ENCODE results near the gene IFNGR2. TPM values are rescaled to one million over a fixed set of nuclear protein-coding genes. Genes with fewer than 3 reads are reported as not detected.
"Not testable (repeated sequence)": the region's sequence is repeated elsewhere in the genome, so short reads cannot be mapped to it uniquely, and the experiment has no call there.

The IFNGR2 gene
- total and polyA plus RNA-seq, 7 donors = 11.7 to 42.9 (median 24.7) TPM

- H3K27ac ChIP-seq = no peak overlapping the region
- H3K36me3 ChIP-seq (ENCODE audit: insufficient read depth in 1 of 2, low read depth in 1 of 2) = peaks cover 0 to 31% of the 10 kb centered on the region in 2 donors
- 82 to 91% (median 84%) methylated on average over 8 of the region's 8 CpGs for WGBS, 3 donors
- ATAC-seq = no peak
- no peak overlapping the region for H3K4me3 ChIP-seq
- intact Hi-C loops (cut with DNase I) = no loop called here
- no peaks in the 10 kb centered on the region for H3K9me3 ChIP-seq
- H3K27me3 ChIP-seq (ENCODE audit: insufficient read depth in 3 of 3, low read length in 2 of 3) = no peaks in the 10 kb centered on the region
- DNase-seq = no peak
- TF ChIP-seq CTCF (IDR thresholded peaks at IDR 0.05) = no peak
- no peaks in the 10 kb centered on the region for H3K4me1 ChIP-seq
Observed at GRCh38 chr21:33411949-33412430, 8.8 kb downstream of the IFNGR2 start.

DNA sequence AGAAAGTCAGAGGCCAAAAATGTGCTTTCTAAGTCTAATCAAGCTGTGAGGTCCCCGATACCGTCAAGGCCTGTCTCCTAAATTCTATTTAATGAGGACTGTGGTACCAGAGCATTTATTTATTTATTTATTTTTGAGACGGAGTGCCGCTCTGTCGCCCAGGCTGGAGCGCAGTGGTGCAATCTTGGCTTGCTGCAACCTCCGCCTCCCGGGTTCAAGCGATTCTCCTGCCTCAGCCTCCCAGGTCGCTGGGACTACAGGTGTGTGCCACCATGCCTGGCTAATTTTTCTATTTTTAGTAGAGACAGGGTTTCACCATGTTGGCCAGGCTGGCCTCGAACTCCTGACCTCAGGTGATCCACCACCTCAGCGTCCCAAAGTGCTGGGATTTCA, 9.2 kb downstream of the IFNGR2 start:
- intact Hi-C loops (cut with DNase I); H3K27ac ChIP-seq; H3K9me3 ChIP-seq; DNase-seq; ATAC-seq; H3K4me1 ChIP-seq; H3K27me3 ChIP-seq (ENCODE audit: insufficient read depth in 3 of 3, low read length in 2 of 3); H3K4me3 ChIP-seq: not testable (repeated sequence)
- 84 to 87% (median 86%) methylated on average over 12 of the region's 12 CpGs for WGBS, 3 donors
- peaks cover 0 to 35% of the 10 kb centered on the region in 2 donors for H3K36me3 ChIP-seq (ENCODE audit: insufficient read depth in 1 of 2, low read depth in 1 of 2)

GRCh38 chr21:33412832-33413519, 9.8 kb downstream of the IFNGR2 start:
- TF ChIP-seq CTCF (IDR thresholded peaks at IDR 0.05) = no peak
- intact Hi-C loops (cut with DNase I) = no loop called here
- DNase-seq (no peak), ATAC-seq (no peak)
- Histone ChIP-seq H3K27ac (no peak overlapping the region), H3K4me3 (no peak overlapping the region), H3K27me3 (ENCODE audit: insufficient read depth in 3 of 3, low read length in 2 of 3) (no peaks in the 10 kb centered on the region), H3K36me3 (ENCODE audit: insufficient read depth in 1 of 2, low read depth in 1 of 2) (peaks cover 0 to 35% of the 10 kb centered on the region in 2 donors), H3K9me3 (no peaks in the 10 kb centered on the region), H3K4me1 (no peaks in the 10 kb centered on the region)
- 69 to 78% (median 70%) methylated on average over 9 of the region's 9 CpGs for WGBS, 3 donors

- Histone ChIP-seq H3K27me3 (ENCODE audit: insufficient read depth in 3 of 3, low read length in 2 of 3) (no peaks in the 10 kb centered on the region), H3K4me3 (no peak overlapping the region), H3K4me1 (no peaks in the 10 kb centered on the region), H3K9me3 (no peaks in the 10 kb centered on the region), H3K27ac (no peak overlapping the region), H3K36me3 (ENCODE audit: insufficient read depth in 1 of 2, low read depth in 1 of 2) (peaks cover 0 to 35% of the 10 kb centered on the region in 2 donors)
- ATAC-seq (no peak), DNase-seq (no peak)
- 84 to 89% (median 85%) methylated on average over 14 of the region's 14 CpGs for WGBS, 3 donors
- intact Hi-C loops (cut with DNase I) = no loop called here
- TF ChIP-seq CTCF (IDR thresholded peaks at IDR 0.05) = no peak
Observed at GRCh38 chr21:33414068-33414467, 10.9 kb downstream of the IFNGR2 start.

- H3K9me3 ChIP-seq = no peaks in the 10 kb centered on the region
- H3K27me3 ChIP-seq (ENCODE audit: insufficient read depth in 3 of 3, low read length in 2 of 3) = no peaks in the 10 kb centered on the region
- no peaks in the 10 kb centered on the region for H3K4me1 ChIP-seq
- H3K27ac ChIP-seq = no peak overlapping the region
- WGBS, 3 donors = 89 to 90% (median 89%) methylated on average over 11 of the region's 11 CpGs
- H3K36me3 ChIP-seq (ENCODE audit: insufficient read depth in 1 of 2, low read depth in 1 of 2) = peaks cover 0 to 37% of the 10 kb centered on the region in 2 donors
- ATAC-seq (no peak), DNase-seq (no peak)
- intact Hi-C loops (cut with DNase I) = no loop called here
- TF ChIP-seq CTCF (IDR thresholded peaks at IDR 0.05) = no peak
- H3K4me3 ChIP-seq = no peak overlapping the region
Observed at GRCh38 chr21:33414926-33415325, 11.7 kb downstream of the IFNGR2 start.

Data from psoas muscle (tissue), 8 donors.